Calu3 (cell line): ENCODE results near the gene PPIA. TPM values are rescaled to one million over a fixed set of nuclear protein-coding genes. Genes with fewer than 3 reads are reported as not detected.

Experiments
- BruUV-seq: library from RNA; stranded (reverse); fragments of 400-500 nt; replicated peaks from 2 replicates; lab custom pipeline; 2021; lab: Mats Ljungman, UMichigan
- CTCF ChIA-PET: fragments of 300-600 bp; sonication (Branson Sonifier 250); formaldehyde crosslinking; loops from one replicate; lab custom pipeline; 2022; ENCODE audit warnings: antibody characterized with exemption; lab: Charles Lee
- DNase-seq: peaks from one replicate; pipeline ENCODE4 v3.0.0; 2022
- H3K27ac Mint-ChIP-seq: one replicate; pipeline ENCODE4 v1.8.0; 2022; ENCODE audit warnings: mixed read lengths; ENCODE audit not compliant: unreplicated experiment
- H3K27me3 Mint-ChIP-seq: one replicate; pipeline ENCODE4 v1.8.0; 2022; ENCODE audit warnings: mixed read lengths; ENCODE audit not compliant: unreplicated experiment
- H3K36me3 Mint-ChIP-seq: one replicate; pipeline ENCODE4 v1.8.0; 2022; ENCODE audit warnings: mild to moderate bottlenecking, moderate library complexity, mixed read lengths; ENCODE audit not compliant: insufficient read depth, unreplicated experiment
- H3K4me1 Mint-ChIP-seq: one replicate; pipeline ENCODE4 v1.8.0; 2022; ENCODE audit warnings: mild to moderate bottlenecking, low read depth, mixed read lengths; ENCODE audit not compliant: unreplicated experiment
- H3K4me3 Mint-ChIP-seq: one replicate; pipeline ENCODE4 v1.8.0; 2022; ENCODE audit warnings: mild to moderate bottlenecking, low read depth, moderate library complexity, mixed read lengths; ENCODE audit not compliant: unreplicated experiment
- H3K9me3 Mint-ChIP-seq: one replicate; pipeline ENCODE4 v1.8.0; 2022; ENCODE audit warnings: low read depth, mixed read lengths; ENCODE audit not compliant: unreplicated experiment
- intact Hi-C: fragments of 100-400 bp; cut with micrococcal nuclease; formaldehyde crosslinking; loops from one replicate; pipeline ENCODE4 v1.10.0; 2022; ENCODE audit not compliant: unreplicated experiment
- total RNA-seq: library from RNA; stranded (reverse); gene quantifications from 2 replicates; pipeline ENCODE4 v1.2.3, GENCODE V29; 2022
- TF ChIP-seq, protein P1 (sequence below): fragments of 200-600 bp; IDR thresholded peaks from one replicate; pipeline ENCODE4 v1.8.0; 2022; ENCODE audit warnings: antibody characterized with exemption; ENCODE audit not compliant: unreplicated experiment

PPIA gene
- total RNA-seq, 1 experiment from 2014 or later: 3,069 TPM

GRCh38 chr7:44757739-44758138 lies 38.7 kb upstream of the PPIA start:
- no peak overlapping the region for H3K27ac Mint-ChIP-seq
- H3K4me1 Mint-ChIP-seq: peaks cover 11% of the 10 kb centered on the region
- H3K36me3 Mint-ChIP-seq: peaks cover 56% of the 10 kb centered on the region
- TF ChIP-seq, protein P1, sequence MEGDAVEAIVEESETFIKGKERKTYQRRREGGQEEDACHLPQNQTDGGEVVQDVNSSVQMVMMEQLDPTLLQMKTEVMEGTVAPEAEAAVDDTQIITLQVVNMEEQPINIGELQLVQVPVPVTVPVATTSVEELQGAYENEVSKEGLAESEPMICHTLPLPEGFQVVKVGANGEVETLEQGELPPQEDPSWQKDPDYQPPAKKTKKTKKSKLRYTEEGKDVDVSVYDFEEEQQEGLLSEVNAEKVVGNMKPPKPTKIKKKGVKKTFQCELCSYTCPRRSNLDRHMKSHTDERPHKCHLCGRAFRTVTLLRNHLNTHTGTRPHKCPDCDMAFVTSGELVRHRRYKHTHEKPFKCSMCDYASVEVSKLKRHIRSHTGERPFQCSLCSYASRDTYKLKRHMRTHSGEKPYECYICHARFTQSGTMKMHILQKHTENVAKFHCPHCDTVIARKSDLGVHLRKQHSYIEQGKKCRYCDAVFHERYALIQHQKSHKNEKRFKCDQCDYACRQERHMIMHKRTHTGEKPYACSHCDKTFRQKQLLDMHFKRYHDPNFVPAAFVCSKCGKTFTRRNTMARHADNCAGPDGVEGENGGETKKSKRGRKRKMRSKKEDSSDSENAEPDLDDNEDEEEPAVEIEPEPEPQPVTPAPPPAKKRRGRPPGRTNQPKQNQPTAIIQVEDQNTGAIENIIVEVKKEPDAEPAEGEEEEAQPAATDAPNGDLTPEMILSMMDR: no peak
- H3K4me3 Mint-ChIP-seq: no peak overlapping the region
- no TSS peak for BruUV-seq
- CTCF ChIA-PET: interaction anchor here (0.7 kb wide), 1 partner anchor 29 kb away, joined by 3 read pairs; no protein-coding TSS in a partner anchor
- intact Hi-C loops: no loop called here
- no peaks in the 10 kb centered on the region for H3K9me3 Mint-ChIP-seq
- no peak for DNase-seq
- no peaks in the 10 kb centered on the region for H3K27me3 Mint-ChIP-seq

- CTCF ChIA-PET: no interaction called here
- no TSS peak for BruUV-seq
- TF ChIP-seq, protein P1: no peak
- Mint-ChIP-seq H3K4me1 (peaks cover 10% of the 10 kb centered on the region), H3K4me3 (no peak overlapping the region), H3K27ac (no peak overlapping the region), H3K36me3 (peaks cover 59% of the 10 kb centered on the region), H3K9me3 (no peaks in the 10 kb centered on the region), H3K27me3 (no peaks in the 10 kb centered on the region)
- no peak for DNase-seq
- intact Hi-C loops: no loop called here
Observed at GRCh38 chr7:44759246-44759645, 37.2 kb upstream of the PPIA start.

DNA sequence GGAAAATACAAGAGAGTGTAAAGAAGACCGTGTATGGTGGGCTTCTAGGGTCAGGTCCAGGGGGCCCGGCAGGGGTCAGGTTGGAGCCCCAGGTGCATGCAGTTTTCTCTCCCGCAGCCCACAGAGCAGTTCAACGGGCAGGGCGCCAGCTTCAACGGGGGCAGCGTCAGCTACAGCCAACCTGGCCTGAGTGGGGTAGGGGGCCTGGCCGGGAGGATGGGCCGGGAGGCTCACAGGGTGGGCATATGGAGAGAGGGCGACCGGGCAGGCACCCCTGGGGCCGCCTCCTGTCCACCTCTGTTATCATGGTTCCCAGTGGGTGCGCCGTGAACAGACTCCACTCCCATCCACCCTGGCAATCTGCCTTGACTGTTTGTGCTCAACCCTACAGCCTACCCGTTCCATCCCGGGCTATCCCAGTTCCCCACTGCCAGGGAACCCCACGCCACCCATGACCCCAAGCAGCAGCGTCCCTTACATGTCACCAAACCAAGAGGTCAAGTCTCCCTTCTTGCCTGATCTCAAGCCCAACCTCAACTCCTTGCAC lies 36.4 kb upstream of the PPIA start:
- peaks cover 57% of the 10 kb centered on the region for H3K36me3 Mint-ChIP-seq

DNA sequence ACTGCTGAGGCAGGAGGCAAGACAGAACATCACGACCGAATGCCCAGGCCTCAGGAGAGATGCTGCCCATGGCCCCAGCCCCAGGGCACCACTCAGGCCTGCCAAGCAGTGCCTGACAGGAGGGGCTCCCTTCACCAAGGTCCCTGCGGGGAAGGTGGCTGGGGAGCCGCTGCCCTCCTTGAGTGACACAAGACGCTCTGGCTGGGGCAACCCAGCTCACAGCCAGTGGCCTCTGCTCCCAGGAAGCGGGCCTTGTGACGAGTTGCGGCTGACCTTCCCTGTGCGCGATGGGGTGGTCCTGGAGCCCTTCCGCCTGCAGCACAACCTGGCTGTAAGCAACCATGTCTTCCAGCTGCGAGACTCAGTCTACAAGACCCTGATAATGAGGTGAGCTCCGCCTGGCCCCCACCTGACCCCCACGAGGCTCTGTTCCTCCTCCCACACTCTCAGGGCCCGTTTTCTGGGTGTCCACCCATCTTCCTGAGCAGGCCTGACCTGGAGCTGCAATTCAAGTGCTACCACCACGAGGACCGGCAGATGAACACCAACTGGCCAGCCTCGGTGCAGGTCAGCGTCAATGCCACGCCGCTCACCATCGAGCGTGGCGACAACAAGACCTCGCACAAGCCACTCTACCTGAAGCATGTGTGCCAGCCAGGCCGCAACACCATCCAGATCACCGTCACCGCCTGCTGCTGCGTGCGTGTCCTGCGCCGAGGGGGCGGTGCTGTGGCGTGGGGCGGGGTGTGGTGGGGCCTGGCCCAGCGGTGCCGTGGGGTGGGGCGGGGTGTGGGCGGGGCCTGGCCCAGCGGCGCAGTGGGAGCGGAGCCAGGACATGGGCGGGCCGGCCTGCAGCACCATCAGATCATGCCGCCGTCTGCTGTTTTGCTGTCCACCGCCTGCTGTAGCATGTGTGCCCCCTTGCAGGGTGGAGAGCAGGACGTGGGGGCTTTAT lies 35.0 kb upstream of the PPIA start:
- H3K4me3 Mint-ChIP-seq: no peak overlapping the region
- intact Hi-C loops: no loop called here
- no TSS peak for BruUV-seq
- DNase-seq: no peak
- TF ChIP-seq, protein P1: no peak
- no peaks in the 10 kb centered on the region for H3K4me1 Mint-ChIP-seq
- H3K27ac Mint-ChIP-seq: no peak overlapping the region
- no peaks in the 10 kb centered on the region for H3K27me3 Mint-ChIP-seq
- CTCF ChIA-PET: no interaction called here
- peaks cover 59% of the 10 kb centered on the region for H3K36me3 Mint-ChIP-seq
- H3K9me3 Mint-ChIP-seq: no peaks in the 10 kb centered on the region

More for the DNA sequence above, 36.4 kb upstream of the PPIA start:
- Mint-ChIP-seq H3K27ac (no peak overlapping the region), H3K9me3 (no peaks in the 10 kb centered on the region), H3K4me1 (peaks cover 3% of the 10 kb centered on the region), H3K27me3 (no peaks in the 10 kb centered on the region), H3K4me3 (no peak overlapping the region)
- BruUV-seq: no TSS peak
- no peak for DNase-seq
- TF ChIP-seq, protein P1: no peak
- intact Hi-C loops: no loop called here
- CTCF ChIA-PET: no interaction called here
